Cerebellar nuclear complex (tissue), 1 donor: ENCODE measurements around the gene TRIM22.

Source experiments
- DNase-seq, 2 experiments: peaks; one replicate each; lab custom pipeline; 2025; lab: John Stamatoyannopoulos, UW

Gene TRIM22

DNA sequence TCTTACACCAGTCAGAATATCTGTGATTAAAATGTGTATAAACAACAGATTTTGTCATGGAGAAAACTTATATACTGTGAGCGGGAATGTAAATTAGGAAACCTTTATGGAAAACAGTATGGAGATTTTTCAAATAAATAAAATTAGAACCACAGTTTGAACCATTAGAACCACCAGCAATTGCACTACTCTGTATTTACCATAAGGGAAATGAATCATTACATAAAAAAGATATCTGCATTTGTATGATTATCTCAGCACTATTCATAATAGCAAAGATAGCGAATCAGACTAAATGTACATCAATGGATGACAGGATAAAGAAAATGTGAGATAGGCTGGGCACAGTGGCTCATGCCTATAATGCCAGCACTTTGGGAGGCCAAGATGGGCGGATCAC, 57.0 kb downstream of the TRIM22 start:
- DNase-seq: no peak

DNA sequence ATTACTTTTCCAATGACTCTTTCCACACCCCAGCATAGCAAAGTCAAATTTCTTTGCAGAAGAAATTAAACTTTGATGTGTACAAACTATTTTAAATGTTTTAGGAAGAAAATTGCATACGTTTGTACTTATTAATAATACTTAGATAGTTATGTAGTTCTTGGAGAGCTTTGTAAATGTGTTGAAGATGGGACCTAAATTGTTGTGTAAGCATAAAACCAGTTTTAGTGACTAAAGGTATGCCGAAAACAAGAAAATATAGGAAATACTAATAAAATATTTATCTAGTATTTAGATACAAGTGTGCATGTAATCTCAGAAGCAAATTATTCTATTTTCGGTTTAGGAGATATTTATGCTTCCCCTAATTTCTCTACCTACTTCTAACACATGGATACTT, 60.2 kb downstream of the TRIM22 start:
- no peak for DNase-seq

- DNase-seq: no peak
These were observed 64.4 kb downstream of the TRIM22 start, which contains the start of gene OR52N4 for GRCh38 chr11:5753943-5754342. Gene OR52N4 (plus strand): TSS chr11:5754243. CDS start chr11:5754741, 498 bp downstream.
